IMR-90 (cell line): Measurements from ENCODE around the gene LINC00305. TPM values are rescaled to one million over a fixed set of nuclear protein-coding genes. Genes with fewer than 3 reads are reported as not detected.

Source experiments
- ATAC-seq: fragments of 200-7000 bp; cut with Tn5 transposase; 2 replicates; pipeline ENCODE4 v1.9.1; 2020; ENCODE audit warnings: low read depth, mild to moderate bottlenecking, moderate library complexity
- BruUV-seq: library from RNA; stranded (reverse); fragments of 400-500 nt; replicated peaks from 2 replicates; lab custom pipeline; 2021; lab: Mats Ljungman, UMichigan
- CTCF ChIA-PET: fragments of 300-600 bp; formaldehyde crosslinking; extraction: SDS; loops from one replicate; lab custom pipeline; 2021; ENCODE audit warnings: antibody characterized with exemption; lab: Yijun Ruan, JAX
- POLR2A ChIA-PET: fragments of 300-600 bp; sonication (Branson Sonifier 250); formaldehyde crosslinking; loops from one replicate; lab custom pipeline; 2022; ENCODE audit warnings: antibody characterized with exemption; ENCODE audit not compliant: unreplicated experiment; lab: Charles Lee
- DNase-seq: peaks from one replicate; pipeline ENCODE4 v3.0.0; 2013
- H2AFZ ChIP-seq: replicated peaks from 2 replicates; pipeline ENCODE3; 2013; ENCODE audit warnings: low read length, mild to moderate bottlenecking; ENCODE audit not compliant: poor library complexity
- H2AK5ac ChIP-seq: 2 replicates; pipeline ENCODE4 v1.6.1; 2013; ENCODE audit warnings: low read depth, low read length, inconsistent platforms
- H2AK9ac ChIP-seq: replicated peaks from 2 replicates; pipeline ENCODE3; 2013; ENCODE audit warnings: mild to moderate bottlenecking, low read depth, low read length, moderate library complexity; ENCODE audit not compliant: poor library complexity
- H2BK120ac ChIP-seq: 2 replicates; pipeline ENCODE4 v1.6.1; 2013; ENCODE audit warnings: low read depth, low read length, inconsistent platforms
- H2BK15ac ChIP-seq: 3 replicates; pipeline ENCODE4 v1.6.1; 2013; ENCODE audit warnings: low read depth, low read length, inconsistent platforms
- H2BK20ac ChIP-seq: 2 replicates; pipeline ENCODE4 v1.6.1; 2013; ENCODE audit warnings: low read depth, mild to moderate bottlenecking, inconsistent platforms, low read length, moderate library complexity
- H2BK5ac ChIP-seq: 2 replicates; pipeline ENCODE4 v1.6.1; 2013; ENCODE audit warnings: mild to moderate bottlenecking, low read depth, low read length, inconsistent platforms; ENCODE audit not compliant: poor library complexity, severe bottlenecking
- H3K14ac ChIP-seq: replicated peaks from 2 replicates; pipeline ENCODE4 v1.6.1; 2013; ENCODE audit warnings: low read depth, low read length, inconsistent platforms
- H3K18ac ChIP-seq: 2 replicates; pipeline ENCODE4 v1.6.1; 2013; ENCODE audit warnings: low read depth, low read length, control low read depth
- H3K23ac ChIP-seq: 2 replicates; pipeline ENCODE4 v1.6.1; 2013; ENCODE audit warnings: low read depth, low read length, inconsistent platforms
- H3K27ac ChIP-seq: 2 replicates; pipeline ENCODE4 v1.5.1; 2013; ENCODE audit warnings: mild to moderate bottlenecking, control low read depth, low read length; ENCODE audit not compliant: insufficient read depth
- H3K27me3 ChIP-seq: 2 replicates; pipeline ENCODE4 v1.6.1; 2013; ENCODE audit warnings: low read length; ENCODE audit not compliant: control insufficient read depth, insufficient read depth
- H3K36me3 ChIP-seq: 2 replicates; pipeline ENCODE4 v1.6.1; 2013; ENCODE audit warnings: low read length, mixed read lengths; ENCODE audit not compliant: control insufficient read depth, insufficient read depth
- H3K4ac ChIP-seq: 2 replicates; pipeline ENCODE4 v1.6.1; 2013; ENCODE audit warnings: low read depth, low read length, inconsistent platforms
- H3K4me1 ChIP-seq: 2 replicates; pipeline ENCODE4 v1.6.1; 2013; ENCODE audit warnings: low read length, mixed read lengths; ENCODE audit not compliant: control insufficient read depth, insufficient read depth
- H3K4me2 ChIP-seq: 2 replicates; pipeline ENCODE4 v1.6.1; 2013; ENCODE audit warnings: low read depth, mild to moderate bottlenecking, control low read depth, low read length, moderate library complexity
- H3K4me3 ChIP-seq: 2 replicates; pipeline ENCODE4 v1.5.1; 2013; ENCODE audit warnings: low read depth, mild to moderate bottlenecking, control low read depth, low read length, moderate library complexity; ENCODE audit not compliant: insufficient read depth
- H3K56ac ChIP-seq: 2 replicates; pipeline ENCODE4 v1.6.1; 2013; ENCODE audit warnings: low read length, inconsistent platforms; ENCODE audit not compliant: insufficient read depth; ENCODE audit errors: extremely low read depth
- H3K79me1 ChIP-seq, 2 experiments: 2 replicates each; pipeline ENCODE4 v1.6.1; 2013; ENCODE audit warnings: low read length in 2 of 2, inconsistent platforms in 1 of 2, low read depth in 1 of 2
- H3K9ac ChIP-seq: 2 replicates; pipeline ENCODE4 v1.6.1; 2013; ENCODE audit warnings: low read depth, low read length, control low read depth
- H3K9me1 ChIP-seq: 2 replicates; pipeline ENCODE4 v1.6.1; 2013; ENCODE audit warnings: low read length, inconsistent platforms; ENCODE audit not compliant: insufficient read depth
- H3K9me3 ChIP-seq: 2 replicates; pipeline ENCODE4 v1.6.1; 2013; ENCODE audit warnings: low read length; ENCODE audit not compliant: control insufficient read depth, insufficient read depth
- H4K20me1 ChIP-seq: 2 replicates; pipeline ENCODE4 v1.6.1; 2013; ENCODE audit warnings: low read length, inconsistent platforms; ENCODE audit not compliant: insufficient read depth
- H4K5ac ChIP-seq: 2 replicates; pipeline ENCODE4 v1.6.1; 2013; ENCODE audit warnings: mild to moderate bottlenecking, low read depth, low read length, control low read depth
- H4K8ac ChIP-seq, 2 experiments: 2 replicates each; pipeline ENCODE4 v1.6.1; 2013; ENCODE audit warnings: low read depth in 2 of 2, low read length in 2 of 2, control low read depth in 1 of 2, inconsistent platforms in 1 of 2
- H4K91ac ChIP-seq: 2 replicates; pipeline ENCODE4 v1.6.1; 2013; ENCODE audit warnings: low read depth, low read length, inconsistent platforms; ENCODE audit not compliant: insufficient read depth
- MXI1 ChIP-seq: IDR thresholded peaks from 2 replicates; pipeline ENCODE4 v1.6.1; 2012; ENCODE audit warnings: low read depth, mild to moderate bottlenecking, low read length, moderate library complexity, borderline replicate concordance
- RAD21 ChIP-seq: IDR thresholded peaks from 2 replicates; pipeline ENCODE4 v1.6.1; 2012; ENCODE audit warnings: low read length, improper control_type of control experiment
- WGBS, 2 experiments: methylation state at CpG; one replicate each; pipeline versions ENCODE4 v1.1.5 to v1.1.7; 2013; ENCODE audit warnings: missing lambda C conversion rate in 2 of 2; ENCODE audit not compliant: insufficient read length in 1 of 2; ENCODE audit errors: extremely low coverage in 2 of 2; 5-methylcytosine and 5-hydroxymethylcytosine counted together
- dilution Hi-C: fragments of 300-500 bp; cut with HindIII; formaldehyde crosslinking; loops from one replicate; pipeline ENCODE4 v1.14.3; 2018; ENCODE audit warnings: low sequenced_read_pairs; ENCODE audit not compliant: unreplicated experiment
- in situ Hi-C: fragments of 300-500 bp; cut with MboI; formaldehyde crosslinking; loops from 3 replicates; pipeline ENCODE4 v1.14.3; 2019; ENCODE audit warnings: low sequenced_read_pairs, inconsistent platforms, mixed read lengths
- intact Hi-C: fragments of 100-400 bp; cut with micrococcal nuclease; formaldehyde crosslinking; loops from 2 replicates; pipeline ENCODE4 v1.10.0; 2022
- polyA plus RNA-seq, 3 experiments: library from polyadenylated mRNA; depleted of rRNA; stranded (reverse); fragments of >200 nt; gene quantifications; 2 replicates each; pipeline ENCODE4 v1.2.3, GENCODE V29; 2012; ENCODE audit warnings: low replicate concordance in 1 of 3
- total RNA-seq: library from RNA; depleted of rRNA; stranded (reverse); fragments of >200 nt; gene quantifications from 2 replicates; pipeline ENCODE4 v1.2.3, GENCODE V29; 2012

LINC00305 gene
- total and polyA plus RNA-seq, 2 of the 4 experiments (the other 2 are of a cell fraction): not detected

- Histone ChIP-seq H2BK5ac (no peak overlapping the region), H2AFZ (no peak overlapping the region), H4K20me1 (no peaks in the 10 kb centered on the region), H3K36me3 (no peaks in the 10 kb centered on the region), H4K8ac (no peak overlapping the region), H3K4ac (no peak overlapping the region), H3K56ac (no peak overlapping the region), H3K4me1 (no peaks in the 10 kb centered on the region), H3K14ac (no peak overlapping the region), H2AK5ac (no peak overlapping the region), H2AK9ac (no peak overlapping the region), H3K23ac (no peak overlapping the region), H3K4me2 (no peak overlapping the region), H2BK20ac (no peak overlapping the region), H3K4me3 (no peak overlapping the region), H3K9me3 (peaks cover 11% of the 10 kb centered on the region), H2BK15ac (no peak overlapping the region), H3K18ac (no peak overlapping the region), H3K79me1 (no peaks in the 10 kb centered on the region), H3K27ac (no peak overlapping the region), H4K5ac (no peak overlapping the region), H3K27me3 (no peaks in the 10 kb centered on the region), H4K91ac (no peak overlapping the region), H3K9ac (no peak overlapping the region), H2BK120ac (no peak overlapping the region), H3K9me1 (no peaks in the 10 kb centered on the region)
- ChIA-PET CTCF (no interaction called here), POLR2A (no interaction called here)
- dilution Hi-C loops (no loop called here), in situ Hi-C loops (loop anchor here (25.0 kb wide), 1 partner anchor 94 kb away; no protein-coding TSS in a partner anchor), intact Hi-C loops (no loop called here)
- DNase-seq: no peak
- ATAC-seq: no peak
- TF ChIP-seq MXI1 (no peak), RAD21 (no peak)
- no TSS peak for BruUV-seq
- no CpG with 5 or more reads among the region's 1 CpG for WGBS, 2 experiments
These were observed 6.0 kb downstream of the LINC00305 start for GRCh38 chr18:64142904-64143303.
